TTC549 (cell line): Measurements from ENCODE around the gene RNF175.

Experiments used
- FAIRE-seq: peaks from 2 replicates; lab custom pipeline; 2012; peaks lifted over from hg19 to GRCh38; lab: Jason Lieb, UNC

RNF175 gene

GRCh38 chr4:153747406-153747955 lies 12.3 kb downstream of the RNF175 start:
- FAIRE-seq: no peak

- no peak for FAIRE-seq
These were observed 14.2 kb downstream of the RNF175 start for GRCh38 chr4:153745651-153746050.

- no peak for FAIRE-seq
These were observed 18.3 kb downstream of the RNF175 start for GRCh38 chr4:153741541-153741940.

- no peak for FAIRE-seq
These were observed 23.8 kb downstream of the RNF175 start for GRCh38 chr4:153735906-153736461.

GRCh38 chr4:153733751-153734448 lies 25.9 kb downstream of the RNF175 start:
- no peak for FAIRE-seq

GRCh38 chr4:153731239-153731638 lies 28.6 kb downstream of the RNF175 start:
- FAIRE-seq: no peak

GRCh38 chr4:153729895-153730294 lies 29.9 kb downstream of the RNF175 start:
- FAIRE-seq: no peak

GRCh38 chr4:153728660-153729059 lies 31.2 kb downstream of the RNF175 start:
- FAIRE-seq: no peak

- no peak for FAIRE-seq
These were observed 31.7 kb downstream of the RNF175 start for GRCh38 chr4:153728151-153728550.

GRCh38 chr4:153725831-153726154 lies 34.0 kb downstream of the RNF175 start:
- FAIRE-seq: no peak

- FAIRE-seq: no peak
These were observed 34.5 kb downstream of the RNF175 start for GRCh38 chr4:153725136-153725830.

- no peak for FAIRE-seq
These were observed 35.2 kb downstream of the RNF175 start for GRCh38 chr4:153724606-153725005.

- no peak for FAIRE-seq
These were observed 37.8 kb downstream of the RNF175 start for GRCh38 chr4:153722036-153722435.

- FAIRE-seq: no peak
These were observed 45.8 kb downstream of the RNF175 start for GRCh38 chr4:153713866-153714646.

- no peak for FAIRE-seq
These were observed 49.1 kb downstream of the RNF175 start for GRCh38 chr4:153710681-153711080.

GRCh38 chr4:153706519-153706918 lies 53.3 kb downstream of the RNF175 start:
- FAIRE-seq: no peak

GRCh38 chr4:153705743-153706468 lies 53.9 kb downstream of the RNF175 start:
- no peak for FAIRE-seq

- FAIRE-seq: no peak
These were observed 55.3 kb downstream of the RNF175 start for GRCh38 chr4:153704522-153704921.

GRCh38 chr4:153684971-153685371 lies 74.9 kb downstream of the RNF175 start:
- no peak for FAIRE-seq

GRCh38 chr4:153684182-153684970 lies 75.4 kb downstream of the RNF175 start, which contains the start of gene TLR2:
Gene TLR2 (plus strand): TSS chr4:153684280. CDS start chr4:153702908, 18,628 bp downstream.
- FAIRE-seq: no peak

- FAIRE-seq: no peak
These were observed 76.1 kb downstream of the RNF175 start for GRCh38 chr4:153683763-153684181.
